Erythroblast (primary cell): ENCODE data around the gene SLX4.

Experiments
- GATA1 ChIP-seq: IDR thresholded peaks from 2 replicates; pipeline ENCODE4 v1.6.1; 2011; ENCODE audit warnings: low read depth, mild to moderate bottlenecking, control low read depth, low read length, moderate library complexity
- POLR2A ChIP-seq: IDR thresholded peaks from 2 replicates; pipeline ENCODE4 v1.6.1; 2011; ENCODE audit warnings: mild to moderate bottlenecking, low read length

DNA sequence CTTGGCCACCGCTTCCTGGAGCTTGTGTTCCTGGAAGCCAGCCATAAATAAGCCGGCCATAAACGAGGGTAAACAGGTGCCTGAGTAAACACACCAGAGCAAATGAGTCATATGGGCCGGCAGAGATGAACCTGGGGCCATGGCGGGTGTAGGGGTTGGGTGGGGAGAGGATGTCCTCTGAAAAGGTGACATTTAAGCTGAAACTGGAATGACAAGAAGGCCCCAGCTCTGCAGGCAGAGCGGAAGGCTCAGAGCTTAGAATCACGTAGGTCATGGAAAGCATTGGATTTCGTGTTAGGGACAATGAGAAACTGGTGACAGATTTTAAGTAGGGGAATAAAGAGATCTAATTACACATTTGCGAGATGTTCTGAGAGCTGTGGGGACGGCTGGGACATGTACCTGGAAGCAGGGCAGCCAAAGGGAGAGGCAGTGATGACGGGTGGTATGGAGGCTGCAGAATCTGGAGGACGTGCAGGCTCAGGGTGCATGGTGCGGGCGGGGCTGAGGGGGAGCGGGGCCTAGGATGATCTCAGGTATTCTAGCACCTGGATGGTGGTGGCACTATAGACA, 35.0 kb upstream of the SLX4 start:
- TF ChIP-seq POLR2A (no peak), GATA1 (no peak)
